IMR-90 (cell line): ENCODE measurements around the gene MICAL2. TPM values are rescaled to one million over a fixed set of nuclear protein-coding genes. Genes with fewer than 3 reads are reported as not detected.
A peak's percentile ranks its signal among the peaks of the same experiment; 100 is the strongest.

ENCODE experiments used
- ATAC-seq: fragments of 200-7000 bp; cut with Tn5 transposase; 2 replicates; pipeline ENCODE4 v1.9.1; 2020; ENCODE audit warnings: low read depth, mild to moderate bottlenecking, moderate library complexity
- BruUV-seq: library from RNA; stranded (reverse); fragments of 400-500 nt; replicated peaks from 2 replicates; lab custom pipeline; 2021; lab: Mats Ljungman, UMichigan
- CTCF ChIA-PET: fragments of 300-600 bp; formaldehyde crosslinking; extraction: SDS; loops from one replicate; lab custom pipeline; 2021; ENCODE audit warnings: antibody characterized with exemption; lab: Yijun Ruan, JAX
- POLR2A ChIA-PET: fragments of 300-600 bp; sonication (Branson Sonifier 250); formaldehyde crosslinking; loops from one replicate; lab custom pipeline; 2022; ENCODE audit warnings: antibody characterized with exemption; ENCODE audit not compliant: unreplicated experiment; lab: Charles Lee
- DNase-seq: peaks from one replicate; pipeline ENCODE4 v3.0.0; 2013
- H2AFZ ChIP-seq: replicated peaks from 2 replicates; pipeline ENCODE3; 2013; ENCODE audit warnings: low read length, mild to moderate bottlenecking; ENCODE audit not compliant: poor library complexity
- H2AK5ac ChIP-seq: 2 replicates; pipeline ENCODE4 v1.6.1; 2013; ENCODE audit warnings: low read depth, low read length, inconsistent platforms
- H2AK9ac ChIP-seq: replicated peaks from 2 replicates; pipeline ENCODE3; 2013; ENCODE audit warnings: mild to moderate bottlenecking, low read depth, low read length, moderate library complexity; ENCODE audit not compliant: poor library complexity
- H2BK120ac ChIP-seq: 2 replicates; pipeline ENCODE4 v1.6.1; 2013; ENCODE audit warnings: low read depth, low read length, inconsistent platforms
- H2BK15ac ChIP-seq: 3 replicates; pipeline ENCODE4 v1.6.1; 2013; ENCODE audit warnings: low read depth, low read length, inconsistent platforms
- H2BK20ac ChIP-seq: 2 replicates; pipeline ENCODE4 v1.6.1; 2013; ENCODE audit warnings: low read depth, mild to moderate bottlenecking, inconsistent platforms, low read length, moderate library complexity
- H2BK5ac ChIP-seq: 2 replicates; pipeline ENCODE4 v1.6.1; 2013; ENCODE audit warnings: mild to moderate bottlenecking, low read depth, low read length, inconsistent platforms; ENCODE audit not compliant: poor library complexity, severe bottlenecking
- H3K14ac ChIP-seq: replicated peaks from 2 replicates; pipeline ENCODE4 v1.6.1; 2013; ENCODE audit warnings: low read depth, low read length, inconsistent platforms
- H3K18ac ChIP-seq: 2 replicates; pipeline ENCODE4 v1.6.1; 2013; ENCODE audit warnings: low read depth, low read length, control low read depth
- H3K23ac ChIP-seq: 2 replicates; pipeline ENCODE4 v1.6.1; 2013; ENCODE audit warnings: low read depth, low read length, inconsistent platforms
- H3K27ac ChIP-seq: 2 replicates; pipeline ENCODE4 v1.5.1; 2013; ENCODE audit warnings: mild to moderate bottlenecking, control low read depth, low read length; ENCODE audit not compliant: insufficient read depth
- H3K27me3 ChIP-seq: 2 replicates; pipeline ENCODE4 v1.6.1; 2013; ENCODE audit warnings: low read length; ENCODE audit not compliant: control insufficient read depth, insufficient read depth
- H3K36me3 ChIP-seq: 2 replicates; pipeline ENCODE4 v1.6.1; 2013; ENCODE audit warnings: low read length, mixed read lengths; ENCODE audit not compliant: control insufficient read depth, insufficient read depth
- H3K4ac ChIP-seq: 2 replicates; pipeline ENCODE4 v1.6.1; 2013; ENCODE audit warnings: low read depth, low read length, inconsistent platforms
- H3K4me1 ChIP-seq: 2 replicates; pipeline ENCODE4 v1.6.1; 2013; ENCODE audit warnings: low read length, mixed read lengths; ENCODE audit not compliant: control insufficient read depth, insufficient read depth
- H3K4me2 ChIP-seq: 2 replicates; pipeline ENCODE4 v1.6.1; 2013; ENCODE audit warnings: low read depth, mild to moderate bottlenecking, control low read depth, low read length, moderate library complexity
- H3K4me3 ChIP-seq: 2 replicates; pipeline ENCODE4 v1.5.1; 2013; ENCODE audit warnings: low read depth, mild to moderate bottlenecking, control low read depth, low read length, moderate library complexity; ENCODE audit not compliant: insufficient read depth
- H3K56ac ChIP-seq: 2 replicates; pipeline ENCODE4 v1.6.1; 2013; ENCODE audit warnings: low read length, inconsistent platforms; ENCODE audit not compliant: insufficient read depth; ENCODE audit errors: extremely low read depth
- H3K79me1 ChIP-seq, 2 experiments: 2 replicates each; pipeline ENCODE4 v1.6.1; 2013; ENCODE audit warnings: low read length in 2 of 2, inconsistent platforms in 1 of 2, low read depth in 1 of 2
- H3K9ac ChIP-seq: 2 replicates; pipeline ENCODE4 v1.6.1; 2013; ENCODE audit warnings: low read depth, low read length, control low read depth
- H3K9me1 ChIP-seq: 2 replicates; pipeline ENCODE4 v1.6.1; 2013; ENCODE audit warnings: low read length, inconsistent platforms; ENCODE audit not compliant: insufficient read depth
- H3K9me3 ChIP-seq: 2 replicates; pipeline ENCODE4 v1.6.1; 2013; ENCODE audit warnings: low read length; ENCODE audit not compliant: control insufficient read depth, insufficient read depth
- H4K20me1 ChIP-seq: 2 replicates; pipeline ENCODE4 v1.6.1; 2013; ENCODE audit warnings: low read length, inconsistent platforms; ENCODE audit not compliant: insufficient read depth
- H4K5ac ChIP-seq: 2 replicates; pipeline ENCODE4 v1.6.1; 2013; ENCODE audit warnings: mild to moderate bottlenecking, low read depth, low read length, control low read depth
- H4K8ac ChIP-seq, 2 experiments: 2 replicates each; pipeline ENCODE4 v1.6.1; 2013; ENCODE audit warnings: low read depth in 2 of 2, low read length in 2 of 2, control low read depth in 1 of 2, inconsistent platforms in 1 of 2
- H4K91ac ChIP-seq: 2 replicates; pipeline ENCODE4 v1.6.1; 2013; ENCODE audit warnings: low read depth, low read length, inconsistent platforms; ENCODE audit not compliant: insufficient read depth
- CTCF ChIP-seq: conservative IDR thresholded peaks from 2 replicates; pipeline ENCODE4 v1.5.1; 2012; ENCODE audit warnings: mild to moderate bottlenecking, low read depth, low read length, improper control_type of control experiment
- FOS ChIP-seq: fragments of 150-350 bp; IDR thresholded peaks from 2 replicates; pipeline ENCODE4 v1.6.1; 2016; ENCODE audit warnings: low read depth, low read length
- MXI1 ChIP-seq: IDR thresholded peaks from 2 replicates; pipeline ENCODE4 v1.6.1; 2012; ENCODE audit warnings: low read depth, mild to moderate bottlenecking, low read length, moderate library complexity, borderline replicate concordance
- POLR2A ChIP-seq: IDR thresholded peaks from 2 replicates; pipeline ENCODE4 v1.6.1; 2012; ENCODE audit warnings: mild to moderate bottlenecking, low read depth, low read length
- RFX5 ChIP-seq: IDR thresholded peaks from 2 replicates; pipeline ENCODE4 v1.8.0; 2012; ENCODE audit warnings: low read depth, mild to moderate bottlenecking, low read length, moderate library complexity
- SMC3 ChIP-seq: fragments of 150-350 bp; IDR thresholded peaks from 2 replicates; pipeline ENCODE4 v1.6.1; 2016; ENCODE audit warnings: low read depth, mild to moderate bottlenecking, antibody characterized with exemption, low read length, moderate library complexity
- USF2 ChIP-seq: fragments of 150-350 bp; IDR thresholded peaks from 2 replicates; pipeline ENCODE4 v1.6.1; 2017; ENCODE audit warnings: mild to moderate bottlenecking, antibody characterized with exemption, low read length, low read depth
- WGBS, 2 experiments: methylation state at CpG; one replicate each; pipeline versions ENCODE4 v1.1.5 to v1.1.7; 2013; ENCODE audit warnings: missing lambda C conversion rate in 2 of 2; ENCODE audit not compliant: insufficient read length in 1 of 2; ENCODE audit errors: extremely low coverage in 2 of 2; 5-methylcytosine and 5-hydroxymethylcytosine counted together
- dilution Hi-C: fragments of 300-500 bp; cut with HindIII; formaldehyde crosslinking; loops from one replicate; pipeline ENCODE4 v1.14.3; 2018; ENCODE audit warnings: low sequenced_read_pairs; ENCODE audit not compliant: unreplicated experiment
- in situ Hi-C: fragments of 300-500 bp; cut with MboI; formaldehyde crosslinking; loops from 3 replicates; pipeline ENCODE4 v1.14.3; 2019; ENCODE audit warnings: low sequenced_read_pairs, inconsistent platforms, mixed read lengths
- intact Hi-C: fragments of 100-400 bp; cut with micrococcal nuclease; formaldehyde crosslinking; loops from 2 replicates; pipeline ENCODE4 v1.10.0; 2022
- polyA plus RNA-seq, 3 experiments: library from polyadenylated mRNA; depleted of rRNA; stranded (reverse); fragments of >200 nt; gene quantifications; 2 replicates each; pipeline ENCODE4 v1.2.3, GENCODE V29; 2012; ENCODE audit warnings: low replicate concordance in 1 of 3
- total RNA-seq: library from RNA; depleted of rRNA; stranded (reverse); fragments of >200 nt; gene quantifications from 2 replicates; pipeline ENCODE4 v1.2.3, GENCODE V29; 2012

Gene MICAL2
- total and polyA plus RNA-seq, 2 of the 4 experiments (the other 2 are of a cell fraction): 170 to 336 TPM

GRCh38 chr11:12204506-12204905 is 94.1 kb downstream of the MICAL2 start:
- H3K79me1 ChIP-seq: peaks cover 37 to 86% of the 10 kb centered on the region in 2 experiments
- H3K4ac ChIP-seq: peak overlapping the region; percentile 77
- H2BK15ac ChIP-seq: peak overlapping the region; percentile 10; the same call in 2 of the 3 replicates
- peak overlapping the region; percentile 92; the same call in 1 of the 2 replicates for H2AK5ac ChIP-seq
- no peaks in the 10 kb centered on the region for H3K9me3 ChIP-seq
- H2BK120ac ChIP-seq: peak overlapping the region; percentile 35; the same call in 1 of the 2 replicates
- TF ChIP-seq MXI1: no peak
- no peak for TF ChIP-seq FOS
- TF ChIP-seq RFX5: no peak
- TF ChIP-seq POLR2A: no peak
- no peak for TF ChIP-seq SMC3
- no peak for TF ChIP-seq USF2
- TF ChIP-seq CTCF: no peak
- H3K4me1 ChIP-seq: peaks cover 40% of the 10 kb centered on the region
- H3K9ac ChIP-seq: no peak overlapping the region
- no peak for ATAC-seq
- H3K27me3 ChIP-seq: no peaks in the 10 kb centered on the region
- peak overlapping the region; percentile 87 for H2BK5ac ChIP-seq
- 0 out of 2 replicates have a peak overlapping the region, but pooled peaks have one; percentile 16 for H3K23ac ChIP-seq
- no peak overlapping the region for H3K4me2 ChIP-seq
- no TSS peak for BruUV-seq
- dilution Hi-C loops: no loop called here
- peaks cover 38% of the 10 kb centered on the region for H3K9me1 ChIP-seq
- in situ Hi-C loops: no loop called here
- H2AK9ac ChIP-seq: no peak overlapping the region
- H3K14ac ChIP-seq: peak overlapping the region; percentile 53
- CTCF ChIA-PET: interaction anchor here (0.6 kb wide), 1 partner anchor 75 kb away, joined by 6 read pairs; no protein-coding TSS in a partner anchor
- H3K36me3 ChIP-seq: peaks cover 27% of the 10 kb centered on the region
- intact Hi-C loops: no loop called here
- H2BK20ac ChIP-seq: peak overlapping the region; percentile 67
- peak overlapping the region; percentile 65; the same call in 1 of the 2 replicates for H4K5ac ChIP-seq
- H3K56ac ChIP-seq: no peak overlapping the region
- WGBS, 2 experiments: no CpG with 5 or more reads among the region's 1 CpG
- H4K91ac ChIP-seq: peak overlapping the region; percentile 76
- H4K20me1 ChIP-seq: peaks cover 3% of the 10 kb centered on the region; the same call in 1 of the 2 replicates
- DNase-seq: no peak
- H3K4me3 ChIP-seq: no peak overlapping the region
- H3K27ac ChIP-seq: 0 out of 2 replicates have a peak overlapping the region, but pooled peaks have one; percentile 11
- H3K18ac ChIP-seq: peak overlapping the region; percentile 45; the same call in 1 of the 2 replicates
- POLR2A ChIA-PET: no interaction called here
- peak overlapping the region; percentile 13 to 41; a peak in 3 of 4 replicates for H4K8ac ChIP-seq
- H2AFZ ChIP-seq: no peak overlapping the region
